Measurements from ENCODE around the gene CTSD.

Gene CTSD

GRCh38 chr11:1754376-1755150 lies 9.2 kb downstream of the CTSD start:
- no peak for FAIRE-seq

- FAIRE-seq = no peak
Observed at GRCh38 chr11:1753929-1754305, 9.8 kb downstream of the CTSD start.

- no peak for FAIRE-seq
Observed at GRCh38 chr11:1753229-1753928, 10.3 kb downstream of the CTSD start.

- no peak for FAIRE-seq
Observed at GRCh38 chr11:1752907-1753228, 10.9 kb downstream of the CTSD start.

- no peak for FAIRE-seq
Observed at GRCh38 chr11:1751999-1752906, 11.5 kb downstream of the CTSD start.

- no peak for FAIRE-seq
Observed at GRCh38 chr11:1751531-1751921, 12.2 kb downstream of the CTSD start.

- FAIRE-seq = no peak
Observed at GRCh38 chr11:1750840-1751530, 12.7 kb downstream of the CTSD start.

GRCh38 chr11:1750481-1750839 lies 13.3 kb downstream of the CTSD start, which contains the start of gene IFITM10:
Gene IFITM10 (minus strand): TSS chr11:1750595. CDS start chr11:1750442, 153 bp downstream.
- no peak for FAIRE-seq

- no peak for FAIRE-seq
Observed at GRCh38 chr11:1749395-1750351, 14.1 kb downstream of the CTSD start.

GRCh38 chr11:1748636-1749394 lies 14.9 kb downstream of the CTSD start:
- FAIRE-seq = no peak

- FAIRE-seq = no peak
Observed at GRCh38 chr11:1747753-1748635, 15.7 kb downstream of the CTSD start.

- no peak for FAIRE-seq
Observed at GRCh38 chr11:1746956-1747752, 16.6 kb downstream of the CTSD start.

- no peak for FAIRE-seq
Observed at GRCh38 chr11:1746511-1746931, 17.2 kb downstream of the CTSD start.

GRCh38 chr11:1745701-1746320 lies 17.9 kb downstream of the CTSD start:
- FAIRE-seq = no peak

- no peak for FAIRE-seq
Observed at GRCh38 chr11:1744891-1745700, 18.6 kb downstream of the CTSD start.

GRCh38 chr11:1744137-1744886 lies 19.4 kb downstream of the CTSD start:
- no peak for FAIRE-seq

Data from islet of Langerhans (tissue), 1 donor.